ENCODE measurements around the gene C10orf143. TPM values are rescaled to one million over a fixed set of nuclear protein-coding genes. Genes with fewer than 3 reads are reported as not detected.

The C10orf143 gene
- total RNA-seq, 1 experiment from 2014 or later: 1.6 TPM

DNA sequence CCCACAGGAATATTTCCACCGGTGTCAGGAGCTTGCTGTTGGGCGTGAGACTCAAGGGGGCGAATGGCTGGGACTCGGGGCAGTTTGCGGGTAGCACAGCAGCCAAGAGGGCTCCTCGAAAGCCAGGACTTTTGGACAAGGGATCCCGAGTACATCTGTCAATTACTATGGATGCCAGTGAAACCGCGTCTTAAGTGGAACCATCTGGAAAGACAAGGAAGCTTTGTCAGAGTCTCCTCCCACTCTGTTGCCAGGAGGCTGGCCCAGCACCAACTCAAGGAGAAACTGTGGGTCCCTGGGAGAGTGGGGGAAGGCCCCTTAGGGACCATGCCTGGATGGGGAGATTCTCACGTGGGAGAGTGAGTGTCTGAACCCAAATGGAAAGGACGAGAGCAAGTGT, 57.1 kb downstream of the C10orf143 start:
- no peaks in the 10 kb centered on the region; the same call in 1 of the 2 replicates for H3K36me3 Mint-ChIP-seq
- POLR2A ChIA-PET: no interaction called here
- no peaks in the 10 kb centered on the region; the same call in 1 of the 2 replicates for H3K4me1 Mint-ChIP-seq
- H3K9me3 Mint-ChIP-seq: peaks cover 21% of the 10 kb centered on the region
- H3K27ac Mint-ChIP-seq: no peak overlapping the region
- H3K27me3 Mint-ChIP-seq (ENCODE audit: low read depth): peaks cover 4% of the 10 kb centered on the region; the same call in 1 of the 2 replicates
- no peak overlapping the region for H3K4me3 Mint-ChIP-seq
- CTCF ChIA-PET: interaction anchor here (0.6 kb wide), 1 partner anchor 9 kb away, joined by 3 read pairs; no protein-coding TSS in a partner anchor
- DNase-seq (ENCODE audit: low spot score) (no peak), ATAC-seq (no peak)
- TF ChIP-seq EMX1 (CRISPR knock-in tag; IDR thresholded peaks at IDR 0.05) (no peak), GRHL2 (CRISPR knock-in tag; IDR thresholded peaks at IDR 0.05; ENCODE audit: insufficient replicate concordance, severe bottlenecking) (no peak), ARID4B (CRISPR knock-in tag; IDR thresholded peaks at IDR 0.05; ENCODE audit: borderline replicate concordance) (no peak), HMGA2 (CRISPR knock-in tag; IDR thresholded peaks at IDR 0.05) (no peak), ELF4 (CRISPR knock-in tag; IDR thresholded peaks at IDR 0.05; ENCODE audit: low read depth) (no peak), ZNF423 (CRISPR knock-in tag; IDR thresholded peaks at IDR 0.05) (no peak), RELA (CRISPR knock-in tag; IDR thresholded peaks at IDR 0.05; ENCODE audit: borderline replicate concordance) (no peak), E2F1 (CRISPR knock-in tag; IDR thresholded peaks at IDR 0.05) (no peak), GTF2I (CRISPR knock-in tag; conservative IDR thresholded peaks at IDR 0.05) (no peak), TCF7 (CRISPR knock-in tag; IDR thresholded peaks at IDR 0.05; ENCODE audit: low read depth) (no peak)

GRCh38 chr10:130052193-130052592, 58.4 kb downstream of the C10orf143 start:
- DNase-seq (ENCODE audit: low spot score) (no peak), ATAC-seq (no peak)
- no peak overlapping the region for H3K27ac Mint-ChIP-seq
- no peaks in the 10 kb centered on the region; the same call in 1 of the 2 replicates for H3K36me3 Mint-ChIP-seq
- no peaks in the 10 kb centered on the region; the same call in 1 of the 2 replicates for H3K4me1 Mint-ChIP-seq
- H3K4me3 Mint-ChIP-seq: no peak overlapping the region
- ChIA-PET CTCF (interaction anchor here (1.1 kb wide), 2 partner anchors 58 to 76 kb away, joined by 3 read pairs; partner anchors contain the start of gene C10orf143), POLR2A (no interaction called here)
- peaks cover 21% of the 10 kb centered on the region for H3K9me3 Mint-ChIP-seq
- H3K27me3 Mint-ChIP-seq (ENCODE audit: low read depth): peaks cover 4% of the 10 kb centered on the region; the same call in 1 of the 2 replicates
- TF ChIP-seq ZNF671 (CRISPR knock-in tag; IDR thresholded peaks at IDR 0.05) (no peak), JUN (CRISPR knock-in tag; IDR thresholded peaks at IDR 0.05) (no peak), PRDM15 (CRISPR knock-in tag; IDR thresholded peaks at IDR 0.05) (no peak), NFATC4 (CRISPR knock-in tag; IDR thresholded peaks at IDR 0.05) (no peak), MAX (CRISPR knock-in tag; IDR thresholded peaks at IDR 0.05) (no peak), RELA (CRISPR knock-in tag; IDR thresholded peaks at IDR 0.05; ENCODE audit: borderline replicate concordance) (no peak), SMAD3 (CRISPR knock-in tag; IDR thresholded peaks at IDR 0.05; ENCODE audit: borderline replicate concordance) (no peak), TP53 (CRISPR knock-in tag; IDR thresholded peaks at IDR 0.05) (no peak), ZNF416 (CRISPR knock-in tag; IDR thresholded peaks at IDR 0.05) (no peak), TEAD4 (CRISPR knock-in tag; IDR thresholded peaks at IDR 0.05) (no peak), STAT6 (CRISPR knock-in tag; conservative IDR thresholded peaks at IDR 0.05; ENCODE audit: low read depth) (no peak)
- TF ChIP-seq, protein P1, sequence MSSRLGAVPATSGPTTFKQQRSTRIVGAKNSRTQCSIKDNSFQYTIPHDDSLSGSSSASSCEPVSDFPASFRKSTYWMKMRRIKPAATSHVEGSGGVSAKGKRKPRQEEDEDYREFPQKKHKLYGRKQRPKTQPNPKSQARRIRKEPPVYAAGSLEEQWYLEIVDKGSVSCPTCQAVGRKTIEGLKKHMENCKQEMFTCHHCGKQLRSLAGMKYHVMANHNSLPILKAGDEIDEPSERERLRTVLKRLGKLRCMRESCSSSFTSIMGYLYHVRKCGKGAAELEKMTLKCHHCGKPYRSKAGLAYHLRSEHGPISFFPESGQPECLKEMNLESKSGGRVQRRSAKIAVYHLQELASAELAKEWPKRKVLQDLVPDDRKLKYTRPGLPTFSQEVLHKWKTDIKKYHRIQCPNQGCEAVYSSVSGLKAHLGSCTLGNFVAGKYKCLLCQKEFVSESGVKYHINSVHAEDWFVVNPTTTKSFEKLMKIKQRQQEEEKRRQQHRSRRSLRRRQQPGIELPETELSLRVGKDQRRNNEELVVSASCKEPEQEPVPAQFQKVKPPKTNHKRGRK (CRISPR knock-in tag; IDR thresholded peaks at IDR 0.05; ENCODE audit: borderline replicate concordance): no peak

Data from WTC11 (cell line).